Psoas muscle (tissue), 8 donors: ENCODE data around the gene TMEM253. TPM values are rescaled to one million over a fixed set of nuclear protein-coding genes. Genes with fewer than 3 reads are reported as not detected.
A peak's percentile ranks its signal among the peaks of the same experiment; 100 is the strongest.

Source experiments
- ATAC-seq, 4 donors: fragments of 200-7000 bp; cut with Tn5 transposase; one replicate each; pipeline ENCODE4 v1.9.1; 2020; ENCODE audit warnings: moderate library complexity in 3 of 4, mild to moderate bottlenecking in 2 of 4
- DNase-seq, 2 donors: peaks; one replicate each; pipeline ENCODE4 v3.0.0-alpha.2; 2020
- H3K27ac ChIP-seq: fragments of 200-600 bp; one replicate; pipeline ENCODE4 v1.8.0; 2022
- H3K27me3 ChIP-seq, 3 donors: fragments of 200-600 bp in 1 of 3; one replicate each; pipeline versions ENCODE4 v1.6.1 to v1.8.0; 2013 to 2022; ENCODE audit warnings: low read length in 2 of 3, mild to moderate bottlenecking in 2 of 3, moderate library complexity in 1 of 3; ENCODE audit not compliant: insufficient read depth in 3 of 3
- H3K36me3 ChIP-seq, 2 donors: fragments of 200-600 bp in 1 of 2; one replicate each; pipeline versions ENCODE4 v1.6.1 to v1.8.0; 2013 to 2022; ENCODE audit warnings: low read depth in 1 of 2, mild to moderate bottlenecking in 1 of 2, moderate library complexity in 1 of 2; ENCODE audit not compliant: insufficient read depth in 1 of 2
- H3K4me1 ChIP-seq: fragments of 200-600 bp; one replicate; pipeline ENCODE4 v1.8.0; 2022
- H3K4me3 ChIP-seq: fragments of 200-600 bp; one replicate; pipeline ENCODE4 v1.8.0; 2022; ENCODE audit warnings: mild to moderate bottlenecking
- H3K9me3 ChIP-seq: fragments of 200-600 bp; one replicate; pipeline ENCODE4 v1.8.0; 2022
- WGBS, 3 donors: extraction: QIAGEN DNeasy Blood & Tissue Kit; methylation state at CpG; one replicate each; pipeline versions ENCODE4 v1.1.6 to v1.1.7; 2013; 5-methylcytosine and 5-hydroxymethylcytosine counted together
- intact Hi-C, 2 donors: fragments of 100-400 bp; cut with DNase I; formaldehyde crosslinking; loops; one replicate each; pipeline versions ENCODE4 v1.11.0 to v1.14.2; 2022
- polyA plus RNA-seq, 3 donors: library from polyadenylated mRNA; stranded (reverse); fragments of 200-250 nt; gene quantifications; one replicate each; pipeline ENCODE4 v1.2.3, GENCODE V29; 2013
- total RNA-seq, 4 donors: library from RNA; stranded (reverse); fragmentation: NEBNext Ultra II Directional in 2 of 4; extraction: Animal tissue kit (Norgen Biotek cat#: 25700) in 2 of 4; gene quantifications; one replicate each; pipeline versions ENCODE4 v1.2.1 to v1.2.4, GENCODE V29; 2021 to 2023
- TF ChIP-seq, protein P1 (sequence below): fragments of 200-600 bp; IDR thresholded peaks from one replicate; pipeline ENCODE4 v1.8.0; 2022; ENCODE audit warnings: antibody characterized with exemption
- donor health status: healthy with polysubstance abuse.
- donor health status: DM: no; HTN: no; CAD: no; lungs with moderate emphysema.
- donor health status: Bipolar disorder and iron deficiency.
- donor health status: healthy.
- donor health status: DM: yes; HTN: yes; CAD: no.
- donor health status: DM: no; HTN: no; CAD: no.
- donor health status: DM: no; HTN: no; CAD: no.
- donor health status: DM: yes; HTN: yes; CAD: no.

The TMEM253 gene
- total and polyA plus RNA-seq, 7 donors, result 0.10 to 0.29 (median 0.17) TPM; not detected in 2

DNA sequence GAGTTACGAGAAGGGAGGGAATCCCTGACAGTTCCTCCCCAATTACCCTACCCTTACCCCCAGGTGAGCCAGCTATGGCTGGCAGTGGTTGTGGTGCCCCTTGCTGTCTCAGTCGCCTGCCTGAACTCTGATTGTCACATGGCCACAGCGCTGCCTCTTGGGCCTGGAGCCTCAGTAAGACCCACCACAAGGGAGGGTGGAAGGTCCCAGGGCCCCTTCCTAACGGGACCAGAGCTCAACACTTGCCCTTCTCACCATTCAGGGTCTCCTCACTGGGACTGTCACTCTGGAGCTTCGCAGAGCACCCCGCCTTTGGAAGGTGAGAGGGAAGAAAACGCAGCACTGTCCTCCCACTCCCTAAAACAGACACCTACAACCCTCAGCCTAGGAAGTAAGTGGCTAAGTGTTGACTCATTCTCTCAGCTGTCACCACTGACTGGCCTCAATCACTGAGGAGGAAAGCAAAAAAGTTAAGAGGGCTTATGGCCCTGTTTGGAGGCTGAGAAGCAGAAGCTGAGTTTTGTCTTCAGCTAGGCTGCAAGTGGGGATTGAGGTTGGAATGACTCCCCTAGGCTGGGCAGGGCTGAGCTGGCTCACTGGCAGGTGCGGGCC is 1.0 kb downstream of the TMEM253 start:
- H3K4me3 ChIP-seq, result no peak overlapping the region
- no peaks in the 10 kb centered on the region for H3K36me3 ChIP-seq
- no peaks in the 10 kb centered on the region for H3K27me3 ChIP-seq
- no peaks in the 10 kb centered on the region for H3K9me3 ChIP-seq
- peaks cover 40% of the 10 kb centered on the region for H3K4me1 ChIP-seq
- TF ChIP-seq, protein P1, sequence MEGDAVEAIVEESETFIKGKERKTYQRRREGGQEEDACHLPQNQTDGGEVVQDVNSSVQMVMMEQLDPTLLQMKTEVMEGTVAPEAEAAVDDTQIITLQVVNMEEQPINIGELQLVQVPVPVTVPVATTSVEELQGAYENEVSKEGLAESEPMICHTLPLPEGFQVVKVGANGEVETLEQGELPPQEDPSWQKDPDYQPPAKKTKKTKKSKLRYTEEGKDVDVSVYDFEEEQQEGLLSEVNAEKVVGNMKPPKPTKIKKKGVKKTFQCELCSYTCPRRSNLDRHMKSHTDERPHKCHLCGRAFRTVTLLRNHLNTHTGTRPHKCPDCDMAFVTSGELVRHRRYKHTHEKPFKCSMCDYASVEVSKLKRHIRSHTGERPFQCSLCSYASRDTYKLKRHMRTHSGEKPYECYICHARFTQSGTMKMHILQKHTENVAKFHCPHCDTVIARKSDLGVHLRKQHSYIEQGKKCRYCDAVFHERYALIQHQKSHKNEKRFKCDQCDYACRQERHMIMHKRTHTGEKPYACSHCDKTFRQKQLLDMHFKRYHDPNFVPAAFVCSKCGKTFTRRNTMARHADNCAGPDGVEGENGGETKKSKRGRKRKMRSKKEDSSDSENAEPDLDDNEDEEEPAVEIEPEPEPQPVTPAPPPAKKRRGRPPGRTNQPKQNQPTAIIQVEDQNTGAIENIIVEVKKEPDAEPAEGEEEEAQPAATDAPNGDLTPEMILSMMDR, result no peak
- 85 to 92% (median 88%) methylated on average over 8 of the region's 8 CpGs for WGBS, 3 donors
- no peak for DNase-seq
- no peak overlapping the region for H3K27ac ChIP-seq
- intact Hi-C loops, result loop anchor here (5.0 to 10.0 kb wide), 3 partner anchors 35 to 640 kb away; partner anchors contain the start of genes ANG (in 1 of the 2), PIP4P1 (in 1 of the 2) and RNASE4 (in 1 of the 2)
- no peak for ATAC-seq

DNA sequence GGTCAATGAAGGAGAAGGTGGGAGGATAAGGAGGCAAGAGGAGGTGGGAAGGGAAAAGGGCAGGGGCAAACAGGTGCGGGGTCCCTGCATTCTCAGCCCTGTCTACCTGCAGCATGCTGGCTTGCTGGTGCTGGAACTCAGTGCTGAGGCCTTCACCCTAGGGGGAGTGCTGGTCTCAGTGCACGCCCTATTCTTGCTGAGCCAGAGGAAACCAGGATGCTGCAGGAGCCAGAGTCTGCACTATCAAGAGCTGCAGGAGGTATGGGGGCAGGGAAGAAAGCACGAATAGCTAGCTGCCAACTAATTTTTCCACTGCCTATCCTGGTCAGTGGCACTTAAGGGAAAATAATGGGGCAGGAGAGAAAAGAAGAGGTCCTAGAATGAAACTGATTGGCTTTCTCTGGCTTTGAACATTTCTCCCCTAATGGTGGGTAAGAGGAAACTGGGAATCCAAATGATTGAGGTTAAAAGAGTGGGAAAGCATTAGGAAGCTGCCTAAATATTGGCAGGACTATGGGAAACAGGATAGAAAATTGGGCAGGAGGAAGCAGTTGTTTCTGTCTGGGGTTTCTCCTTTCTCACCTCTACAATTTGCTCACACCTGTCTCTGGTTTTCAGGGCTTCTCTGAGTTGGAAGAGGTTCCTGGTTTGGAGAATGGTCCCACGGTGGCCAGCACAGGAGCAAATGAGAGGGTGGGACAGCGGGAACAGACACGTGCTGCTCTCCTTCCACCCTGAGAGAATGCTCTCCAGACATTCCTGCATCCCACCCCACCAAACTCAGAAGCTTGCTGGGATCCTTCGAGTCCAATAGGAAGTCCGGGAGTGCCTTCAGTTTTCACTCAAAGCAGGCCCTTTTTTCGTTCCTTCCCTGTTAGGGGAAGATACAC is 1.9 kb downstream of the TMEM253 start:
- peak overlapping the region; percentile 100 for H3K27ac ChIP-seq
- H3K27me3 ChIP-seq, result no peaks in the 10 kb centered on the region
- WGBS, 3 donors, result 22 to 27% (median 25%) methylated on average over 9 of the region's 9 CpGs
- ATAC-seq, result no peak
- TF ChIP-seq, protein P1, result no peak
- intact Hi-C loops, result loop anchor here (5.0 to 10.0 kb wide), 3 partner anchors 35 to 640 kb away; partner anchors contain the start of genes ANG (in 1 of the 2), PIP4P1 (in 1 of the 2) and RNASE4 (in 1 of the 2)
- no peaks in the 10 kb centered on the region for H3K9me3 ChIP-seq
- peak overlapping the region; percentile 94 for H3K4me3 ChIP-seq
- no peak for DNase-seq
- no peaks in the 10 kb centered on the region for H3K36me3 ChIP-seq
- peaks cover 40% of the 10 kb centered on the region for H3K4me1 ChIP-seq

DNA sequence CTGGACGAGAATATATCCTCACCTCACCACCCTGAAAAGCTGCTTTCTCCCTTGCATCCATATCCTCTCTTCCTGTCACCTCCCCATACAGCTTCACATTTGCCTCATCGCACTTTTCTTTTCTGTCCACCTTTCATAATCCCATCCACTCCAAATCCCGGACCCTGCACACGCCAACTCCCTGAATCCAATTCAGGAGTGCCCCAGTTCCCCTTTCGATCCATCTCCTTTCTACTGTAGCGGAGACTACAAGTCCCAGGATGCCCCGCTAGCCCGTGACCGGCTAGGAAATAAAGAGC is 2.5 kb downstream of the TMEM253 start:
- no peak for DNase-seq
- peak overlapping the region; percentile 94 for H3K4me3 ChIP-seq
- WGBS, 3 donors, result 0 to 1% (median 1%) methylated on average over 9 of the region's 9 CpGs
- H3K27ac ChIP-seq, result peak overlapping the region; percentile 100
- no peaks in the 10 kb centered on the region for H3K27me3 ChIP-seq
- no peak for ATAC-seq
- H3K9me3 ChIP-seq, result no peaks in the 10 kb centered on the region
- intact Hi-C loops, result loop anchor here (5.0 to 10.0 kb wide), 3 partner anchors 36 to 641 kb away; partner anchors contain the start of genes ANG (in 1 of the 2), PIP4P1 (in 1 of the 2) and RNASE4 (in 1 of the 2)
- H3K4me1 ChIP-seq, result peaks cover 40% of the 10 kb centered on the region
- TF ChIP-seq, protein P1, result no peak
- H3K36me3 ChIP-seq, result no peaks in the 10 kb centered on the region

DNA sequence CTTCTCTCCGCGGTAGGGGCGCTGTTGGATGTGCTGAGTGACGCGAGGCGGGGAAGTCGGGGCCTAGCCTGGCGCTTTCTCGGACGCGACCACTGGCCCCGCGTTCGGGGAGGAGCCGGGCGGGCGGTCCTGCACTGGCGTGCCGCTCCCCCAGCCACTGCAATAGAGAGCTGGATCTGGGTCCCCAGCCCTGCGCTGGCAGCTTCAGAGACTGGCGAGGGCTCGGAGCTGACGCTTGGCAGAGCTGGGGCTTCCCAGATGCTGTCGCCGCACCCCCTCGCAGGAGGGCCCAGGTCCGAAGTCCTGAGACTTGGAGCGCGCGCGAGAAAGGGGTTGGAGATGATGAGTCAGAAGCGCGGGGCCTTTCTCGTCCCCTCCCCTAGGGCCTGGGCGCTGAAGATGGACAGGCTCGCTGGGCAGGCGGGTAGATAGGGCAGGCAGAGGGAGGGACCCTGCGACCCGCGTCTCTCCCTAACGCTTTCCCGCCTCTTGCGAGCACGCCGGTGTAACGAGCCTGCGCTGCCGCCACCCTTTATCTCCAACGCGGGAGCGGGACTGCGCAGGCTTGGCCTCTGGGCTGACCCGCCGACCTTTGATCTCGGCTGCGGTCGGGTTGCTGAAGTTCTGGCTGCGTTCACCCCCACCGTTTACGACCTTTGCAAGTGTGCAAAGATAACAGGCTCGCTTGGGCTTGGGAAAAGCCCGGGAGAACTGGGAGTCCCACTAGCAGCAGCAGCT is 3.0 kb downstream of the TMEM253 start:
- 0% methylated on average over 54 to 62 of the region's 62 CpGs for WGBS, 3 donors
- TF ChIP-seq, protein P1, result peak; percentile 77
- Histone ChIP-seq H3K4me3 (peak overlapping the region; percentile 94), H3K4me1 (peaks cover 38% of the 10 kb centered on the region), H3K27me3 (no peaks in the 10 kb centered on the region), H3K27ac (peak overlapping the region; percentile 100), H3K9me3 (no peaks in the 10 kb centered on the region), H3K36me3 (no peaks in the 10 kb centered on the region)
- ATAC-seq (peak; percentile 93 to 97 (median 96)), DNase-seq (peak; percentile 96 to 98)
- intact Hi-C loops, result loop anchor here (1.0 to 10.0 kb wide), 5 partner anchors 34 to 642 kb away; partner anchors contain the start of genes ANG (in 1 of the 2), ARHGEF40 (in 1 of the 2), PIP4P1 (in 1 of the 2) and RNASE4 (in 1 of the 2)
